HCT116 (cell line): Measurements from ENCODE around the gene HPS1.
A peak's percentile ranks its signal among the peaks of the same experiment; 100 is the strongest.

Experiments used
- EZH2 ChIP-seq: fragments of 200-600 bp; sonication (generic); IDR thresholded peaks from 2 replicates; pipeline ENCODE4 v1.6.1; 2017; ENCODE audit warnings: antibody characterized with exemption, mixed run types
- FOSL1 ChIP-seq: IDR thresholded peaks from 2 replicates; pipeline ENCODE4 v1.6.1; 2012; ENCODE audit warnings: low read depth
- POLR2AphosphoS5 ChIP-seq: IDR thresholded peaks from 2 replicates; pipeline ENCODE4 v1.6.1; 2011; ENCODE audit warnings: mild to moderate bottlenecking, low read depth, low read length, moderate library complexity
- TF ChIP-seq, protein P1 (sequence below), 3 experiments: fragments of 200-600 bp in 1 of 3; sonication (generic) in 1 of 3; IDR thresholded peaks in 2 of 3; conservative IDR thresholded peaks in 1 of 3; 2 replicates each; pipeline ENCODE4 v1.5.1; 2012 to 2017; ENCODE audit warnings: low read depth in 2 of 3, low read length in 2 of 3, antibody characterized with exemption in 1 of 3, borderline replicate concordance in 1 of 3, control low read depth in 1 of 3, mild to moderate bottlenecking in 1 of 3, mixed read lengths in 1 of 3, mixed run types in 1 of 3, moderate library complexity in 1 of 3; ENCODE audit not compliant: insufficient read depth in 1 of 3

DNA sequence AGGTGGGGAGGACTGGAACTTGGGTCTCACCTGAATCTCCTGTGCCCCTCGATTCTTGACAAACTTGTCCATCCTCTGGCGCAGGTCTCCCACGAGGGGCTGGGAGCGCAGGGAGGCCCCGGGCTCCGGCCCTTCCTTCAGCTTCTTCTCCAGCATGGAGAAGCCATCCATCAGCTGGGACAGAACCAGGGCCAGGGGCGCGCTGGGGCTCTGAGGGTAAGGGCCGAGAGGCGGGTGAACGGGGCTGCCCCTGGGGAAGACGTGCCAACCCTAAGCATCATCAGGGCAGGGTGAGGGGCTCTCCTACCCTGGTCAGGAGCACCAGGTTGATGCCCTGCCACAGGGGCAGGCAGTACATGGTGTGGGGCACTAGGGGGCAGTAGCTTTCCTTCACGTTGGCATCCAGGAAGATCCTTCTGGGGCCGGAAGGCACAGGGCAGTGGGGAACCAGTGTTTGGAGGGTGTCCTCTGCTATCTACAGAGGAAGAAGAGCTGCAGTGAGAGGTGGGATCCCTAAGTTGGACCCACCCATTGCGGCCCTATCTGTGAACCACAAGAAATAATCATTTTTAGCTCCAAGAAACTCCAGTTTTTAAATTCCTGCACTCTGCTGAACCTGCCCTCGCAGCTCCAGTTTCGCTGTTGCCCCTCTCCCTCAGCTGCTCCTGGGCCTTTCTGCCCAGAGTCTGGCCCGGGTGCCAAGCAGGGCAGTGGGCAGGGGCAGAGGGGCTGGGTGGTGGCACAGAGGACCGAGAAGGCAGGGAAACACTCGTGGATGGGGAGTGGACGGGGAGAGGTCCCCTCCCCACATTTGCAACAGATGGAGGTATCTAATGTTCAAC lies 21.0 kb downstream of the HPS1 start:
- no peak for TF ChIP-seq POLR2AphosphoS5
- TF ChIP-seq, protein P1, sequence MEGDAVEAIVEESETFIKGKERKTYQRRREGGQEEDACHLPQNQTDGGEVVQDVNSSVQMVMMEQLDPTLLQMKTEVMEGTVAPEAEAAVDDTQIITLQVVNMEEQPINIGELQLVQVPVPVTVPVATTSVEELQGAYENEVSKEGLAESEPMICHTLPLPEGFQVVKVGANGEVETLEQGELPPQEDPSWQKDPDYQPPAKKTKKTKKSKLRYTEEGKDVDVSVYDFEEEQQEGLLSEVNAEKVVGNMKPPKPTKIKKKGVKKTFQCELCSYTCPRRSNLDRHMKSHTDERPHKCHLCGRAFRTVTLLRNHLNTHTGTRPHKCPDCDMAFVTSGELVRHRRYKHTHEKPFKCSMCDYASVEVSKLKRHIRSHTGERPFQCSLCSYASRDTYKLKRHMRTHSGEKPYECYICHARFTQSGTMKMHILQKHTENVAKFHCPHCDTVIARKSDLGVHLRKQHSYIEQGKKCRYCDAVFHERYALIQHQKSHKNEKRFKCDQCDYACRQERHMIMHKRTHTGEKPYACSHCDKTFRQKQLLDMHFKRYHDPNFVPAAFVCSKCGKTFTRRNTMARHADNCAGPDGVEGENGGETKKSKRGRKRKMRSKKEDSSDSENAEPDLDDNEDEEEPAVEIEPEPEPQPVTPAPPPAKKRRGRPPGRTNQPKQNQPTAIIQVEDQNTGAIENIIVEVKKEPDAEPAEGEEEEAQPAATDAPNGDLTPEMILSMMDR (IDR thresholded peaks at IDR 0.05 in 2 of 3, conservative IDR thresholded peaks at IDR 0.05 in 1 of 3; ENCODE audit: borderline replicate concordance in 1 of 3, insufficient read depth in 1 of 3, low read depth in 2 of 3, low read length in 2 of 3): peak; percentile 58 to 99 (median 95); a peak in 5 of 6 replicates
- TF ChIP-seq FOSL1: no peak
- no peak for TF ChIP-seq EZH2
